Measurements from ENCODE around the gene CDK5RAP3. TPM values are rescaled to one million over a fixed set of nuclear protein-coding genes. Genes with fewer than 3 reads are reported as not detected.

CDK5RAP3 gene
- total RNA-seq, 1 donor from 2014 or later = 148 TPM

DNA sequence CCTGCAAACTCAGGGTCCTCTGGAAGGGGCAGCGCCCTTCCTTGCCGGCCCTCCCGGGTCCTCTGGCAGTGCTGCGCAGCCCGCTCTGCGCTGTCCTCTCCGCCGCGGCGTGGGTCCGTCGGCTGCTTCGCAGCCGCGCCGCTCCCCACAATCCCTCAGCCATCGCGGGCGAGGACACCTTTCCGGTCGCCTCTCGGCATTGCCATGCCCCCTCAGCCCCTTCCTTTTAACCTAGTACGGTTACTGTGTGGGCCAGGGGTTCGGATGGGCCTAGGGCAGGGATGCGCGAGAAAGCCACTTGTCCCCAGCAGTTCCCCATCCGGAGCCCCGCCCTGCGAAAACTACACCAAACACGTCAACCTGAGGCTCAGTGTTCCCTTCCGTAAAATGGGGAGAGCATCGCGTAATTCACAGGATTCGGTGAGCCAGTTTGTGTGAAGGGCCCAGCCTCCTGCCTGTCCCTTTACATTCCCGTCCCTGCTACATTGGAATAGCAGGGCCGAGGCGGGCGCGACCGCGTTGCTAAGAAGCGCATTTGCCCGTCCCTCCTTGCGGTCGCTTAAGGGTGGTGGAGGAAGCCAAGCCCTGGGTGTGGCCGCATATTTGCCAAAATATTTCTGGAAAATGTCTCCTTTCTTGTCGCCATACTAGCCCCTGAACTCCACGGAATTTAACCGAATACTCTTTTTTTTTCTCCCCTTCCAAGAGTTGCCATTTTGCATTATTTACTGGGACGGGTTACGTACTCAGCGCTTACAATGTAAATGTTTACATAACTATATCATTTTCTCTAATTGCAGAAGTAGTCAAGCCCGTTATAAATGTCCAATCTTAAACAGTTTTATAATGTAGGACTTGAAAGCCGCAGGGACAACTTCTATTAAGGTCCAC, 53.5 kb downstream of the CDK5RAP3 start:
- Mint-ChIP-seq H3K27me3 (ENCODE audit: unreplicated experiment) (peaks cover 8% of the 10 kb centered on the region), H3K36me3 (ENCODE audit: unreplicated experiment) (no peaks in the 10 kb centered on the region), H3K27ac (ENCODE audit: unreplicated experiment) (peak overlapping the region; percentile 93), H3K4me1 (ENCODE audit: unreplicated experiment) (peaks cover 37% of the 10 kb centered on the region), H3K9me3 (ENCODE audit: unreplicated experiment) (no peaks in the 10 kb centered on the region), H3K4me3 (ENCODE audit: unreplicated experiment) (peak overlapping the region; percentile 76)
- TF ChIP-seq, protein P1, sequence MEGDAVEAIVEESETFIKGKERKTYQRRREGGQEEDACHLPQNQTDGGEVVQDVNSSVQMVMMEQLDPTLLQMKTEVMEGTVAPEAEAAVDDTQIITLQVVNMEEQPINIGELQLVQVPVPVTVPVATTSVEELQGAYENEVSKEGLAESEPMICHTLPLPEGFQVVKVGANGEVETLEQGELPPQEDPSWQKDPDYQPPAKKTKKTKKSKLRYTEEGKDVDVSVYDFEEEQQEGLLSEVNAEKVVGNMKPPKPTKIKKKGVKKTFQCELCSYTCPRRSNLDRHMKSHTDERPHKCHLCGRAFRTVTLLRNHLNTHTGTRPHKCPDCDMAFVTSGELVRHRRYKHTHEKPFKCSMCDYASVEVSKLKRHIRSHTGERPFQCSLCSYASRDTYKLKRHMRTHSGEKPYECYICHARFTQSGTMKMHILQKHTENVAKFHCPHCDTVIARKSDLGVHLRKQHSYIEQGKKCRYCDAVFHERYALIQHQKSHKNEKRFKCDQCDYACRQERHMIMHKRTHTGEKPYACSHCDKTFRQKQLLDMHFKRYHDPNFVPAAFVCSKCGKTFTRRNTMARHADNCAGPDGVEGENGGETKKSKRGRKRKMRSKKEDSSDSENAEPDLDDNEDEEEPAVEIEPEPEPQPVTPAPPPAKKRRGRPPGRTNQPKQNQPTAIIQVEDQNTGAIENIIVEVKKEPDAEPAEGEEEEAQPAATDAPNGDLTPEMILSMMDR (IDR thresholded peaks at IDR 0.05) = no peak
- DNase-seq (ENCODE audit: extremely low spot score, unreplicated experiment) = no peak

GRCh38 chr17:48025040-48025903, 54.4 kb downstream of the CDK5RAP3 start:
- Mint-ChIP-seq H3K4me3 (ENCODE audit: unreplicated experiment) (peak overlapping the region; percentile 76), H3K36me3 (ENCODE audit: unreplicated experiment) (no peaks in the 10 kb centered on the region)

DNA sequence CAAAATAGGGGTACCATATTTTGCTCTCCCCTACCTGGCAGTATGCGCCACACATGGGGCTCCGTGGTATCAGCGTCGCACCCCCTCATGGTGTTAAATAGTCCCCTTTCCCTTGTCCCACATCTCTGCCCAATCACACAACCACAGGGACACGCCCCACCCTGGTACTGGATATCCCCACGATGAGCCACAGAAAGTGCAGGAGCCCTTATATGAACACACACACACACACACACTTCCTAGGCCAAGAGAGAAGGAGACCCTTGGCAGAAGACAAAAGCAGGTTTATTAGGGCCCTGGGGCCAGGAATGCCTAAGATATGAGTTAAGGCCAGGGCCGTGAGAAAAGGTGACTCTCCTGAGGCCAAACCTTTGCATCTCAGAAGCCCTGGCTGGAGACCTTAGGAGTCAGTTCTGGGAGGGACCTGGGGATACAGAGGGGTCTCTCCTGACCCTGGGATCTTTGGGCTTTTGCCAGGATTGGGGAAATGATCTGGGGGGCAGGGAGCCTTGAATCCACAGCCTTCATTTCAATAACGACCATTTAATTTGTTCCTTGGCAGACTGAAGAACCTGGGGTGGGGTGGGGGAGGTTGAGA, 55.1 kb downstream of the CDK5RAP3 start:
- Mint-ChIP-seq H3K4me1 (ENCODE audit: unreplicated experiment) (peaks cover 48% of the 10 kb centered on the region), H3K27me3 (ENCODE audit: unreplicated experiment) (peaks cover 4% of the 10 kb centered on the region), H3K27ac (ENCODE audit: unreplicated experiment) (peak overlapping the region; percentile 93), H3K9me3 (ENCODE audit: unreplicated experiment) (no peaks in the 10 kb centered on the region), H3K4me3 (ENCODE audit: unreplicated experiment) (peak overlapping the region; percentile 76), H3K36me3 (ENCODE audit: unreplicated experiment) (no peaks in the 10 kb centered on the region)
- TF ChIP-seq, protein P1 (IDR thresholded peaks at IDR 0.05) = no peak
- no peak for DNase-seq (ENCODE audit: extremely low spot score, unreplicated experiment)

More at GRCh38 chr17:48025040-48025903, 54.4 kb downstream of the CDK5RAP3 start:
- DNase-seq (ENCODE audit: extremely low spot score, unreplicated experiment) = peak; percentile 99
- peak overlapping the region; percentile 93 for H3K27ac Mint-ChIP-seq (ENCODE audit: unreplicated experiment)
- TF ChIP-seq, protein P1 (IDR thresholded peaks at IDR 0.05) = peak; percentile 84
- H3K27me3 Mint-ChIP-seq (ENCODE audit: unreplicated experiment) = peaks cover 7% of the 10 kb centered on the region
- no peaks in the 10 kb centered on the region for H3K9me3 Mint-ChIP-seq (ENCODE audit: unreplicated experiment)
- H3K4me1 Mint-ChIP-seq (ENCODE audit: unreplicated experiment) = peaks cover 40% of the 10 kb centered on the region

DNA sequence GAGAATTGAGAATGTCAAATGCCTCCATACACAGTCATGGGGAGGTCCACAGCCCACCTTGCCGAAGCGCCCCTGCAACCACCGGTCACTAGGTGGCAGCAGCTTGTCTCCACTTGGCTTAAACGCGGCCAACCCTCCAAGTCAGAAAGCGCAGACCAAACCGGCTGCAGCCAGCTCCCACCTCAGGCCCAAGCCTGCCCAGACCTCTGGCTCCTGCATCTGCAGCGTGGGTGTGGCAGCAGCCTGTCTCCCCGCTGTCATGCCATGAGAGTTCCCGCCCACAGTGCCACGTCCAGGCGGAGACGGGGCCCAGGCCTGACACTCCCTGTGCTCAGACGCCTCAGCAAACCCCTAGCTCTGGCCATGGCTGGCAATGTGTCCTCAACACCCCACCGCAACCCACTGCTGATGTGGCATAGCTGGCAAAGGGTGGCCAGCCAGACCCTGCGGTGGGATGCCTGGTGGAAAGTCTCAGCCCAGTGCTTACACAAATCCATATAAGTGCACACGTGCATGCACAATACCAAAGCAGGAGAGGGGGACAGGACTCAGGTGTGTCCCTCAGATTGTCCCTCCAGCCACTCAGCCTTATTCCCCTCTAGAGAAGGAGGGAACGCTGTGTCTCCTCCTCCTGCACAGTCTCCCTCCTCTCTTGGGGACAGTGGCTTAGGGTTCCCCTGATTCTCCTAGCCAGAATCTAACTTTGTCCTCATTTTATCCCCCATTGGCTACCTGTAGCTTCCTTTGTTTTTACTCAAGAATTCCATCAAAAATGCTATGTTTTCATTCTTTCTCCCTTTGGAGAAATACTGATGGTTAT, 55.8 kb downstream of the CDK5RAP3 start:
- no peaks in the 10 kb centered on the region for H3K9me3 Mint-ChIP-seq (ENCODE audit: unreplicated experiment)
- DNase-seq (ENCODE audit: extremely low spot score, unreplicated experiment) = peak; percentile 96
- H3K4me1 Mint-ChIP-seq (ENCODE audit: unreplicated experiment) = peaks cover 54% of the 10 kb centered on the region
- peak overlapping the region; percentile 93 for H3K27ac Mint-ChIP-seq (ENCODE audit: unreplicated experiment)
- peaks cover 2% of the 10 kb centered on the region for H3K27me3 Mint-ChIP-seq (ENCODE audit: unreplicated experiment)
- TF ChIP-seq, protein P1 (IDR thresholded peaks at IDR 0.05) = peak; percentile 95
- no peaks in the 10 kb centered on the region for H3K36me3 Mint-ChIP-seq (ENCODE audit: unreplicated experiment)
- peak overlapping the region; percentile 76 for H3K4me3 Mint-ChIP-seq (ENCODE audit: unreplicated experiment)
